PC-3 (cell line): ENCODE measurements around the gene YAP1.

ENCODE experiments used
- CTCF ChIP-seq: fragments of 300-600 bp; sonication (generic); conservative IDR thresholded peaks from 2 replicates; pipeline ENCODE4 v1.5.1; 2017; ENCODE audit warnings: antibody characterized with exemption, low read depth, mild to moderate bottlenecking, low read length
- EZH2 ChIP-seq: fragments of 300-600 bp; sonication (generic); IDR thresholded peaks from one replicate; pipeline ENCODE4 v1.6.1; 2017; ENCODE audit warnings: antibody characterized with exemption, mild to moderate bottlenecking, low read length; ENCODE audit not compliant: unreplicated experiment
- EZH2phosphoT487 ChIP-seq: fragments of 300-600 bp; sonication (generic); IDR thresholded peaks from 2 replicates; pipeline ENCODE4 v1.6.1; 2018; ENCODE audit warnings: mild to moderate bottlenecking, antibody characterized with exemption, low read length, borderline replicate concordance

GRCh38 chr11:102135256-102135655, 25.0 kb downstream of the YAP1 start:
- TF ChIP-seq EZH2phosphoT487 (no peak), EZH2 (no peak), CTCF (no peak)
